HG02884 (cell line): ENCODE data around the gene TRIO.

ENCODE experiments used
- ATAC-seq: cut with Tn5 transposase; IDR thresholded peaks from one replicate; pipeline ENCODE4 v1.9.1; 2021; ENCODE audit warnings: mild to moderate bottlenecking, moderate library complexity; ENCODE audit not compliant: unreplicated experiment

TRIO gene

DNA sequence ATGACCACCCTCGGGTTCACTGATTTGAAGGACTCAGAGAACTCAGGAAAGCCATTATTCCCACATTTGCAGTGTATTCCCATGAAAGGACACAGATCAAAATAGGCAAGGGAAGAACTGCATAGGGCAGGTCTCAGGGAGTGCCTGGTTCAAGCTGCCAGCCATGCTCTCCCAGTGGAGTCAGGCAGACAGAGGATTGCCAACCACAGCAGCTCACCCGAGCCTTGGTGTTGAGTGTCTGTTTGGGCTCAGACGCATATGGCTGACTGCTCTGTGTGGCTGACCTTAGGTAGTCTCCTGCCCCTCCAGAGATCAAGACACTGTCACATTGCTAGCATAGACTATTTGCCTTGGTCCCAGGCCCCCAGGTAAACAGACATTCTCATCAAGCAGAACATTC, 322.6 kb downstream of the TRIO start:
- no peak for ATAC-seq

DNA sequence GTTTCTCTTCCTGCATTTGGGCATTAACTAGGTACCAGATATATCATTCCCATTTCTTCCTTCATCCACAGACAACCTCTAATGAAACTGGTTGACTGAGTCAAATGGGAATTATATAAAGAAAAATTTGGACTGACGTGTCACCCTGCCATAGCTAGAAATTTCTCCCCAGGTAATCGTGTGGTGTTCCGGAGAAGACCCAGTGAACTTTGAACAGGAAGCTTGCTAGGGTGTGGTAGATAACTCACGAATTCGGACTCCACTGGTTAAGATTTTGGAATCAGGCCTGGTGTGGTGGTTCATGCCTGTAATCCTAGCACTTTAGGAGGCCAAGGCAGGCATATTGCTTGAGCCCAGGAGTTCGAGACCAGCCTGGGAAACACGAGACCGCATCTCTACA, 324.1 kb downstream of the TRIO start:
- ATAC-seq = no peak

DNA sequence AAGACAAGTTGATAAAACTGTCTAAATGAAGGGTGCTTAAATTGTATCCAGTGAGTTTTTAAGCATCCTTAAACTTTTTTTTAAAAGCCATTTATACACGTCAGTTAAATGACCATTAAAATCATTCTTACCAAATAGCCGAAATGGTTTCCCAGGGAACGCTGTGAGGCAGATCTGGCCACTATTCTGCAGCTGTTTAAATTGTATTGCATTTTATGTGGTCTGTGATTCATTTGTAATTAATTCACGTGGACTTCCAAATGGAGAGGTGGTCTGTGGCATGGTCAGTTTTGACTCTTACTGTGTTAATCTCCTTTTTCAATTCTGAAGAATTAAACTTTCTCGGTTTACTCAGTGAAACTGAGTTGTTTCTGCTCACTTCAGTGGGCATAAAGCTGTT, 324.7 kb downstream of the TRIO start:
- no peak for ATAC-seq

DNA sequence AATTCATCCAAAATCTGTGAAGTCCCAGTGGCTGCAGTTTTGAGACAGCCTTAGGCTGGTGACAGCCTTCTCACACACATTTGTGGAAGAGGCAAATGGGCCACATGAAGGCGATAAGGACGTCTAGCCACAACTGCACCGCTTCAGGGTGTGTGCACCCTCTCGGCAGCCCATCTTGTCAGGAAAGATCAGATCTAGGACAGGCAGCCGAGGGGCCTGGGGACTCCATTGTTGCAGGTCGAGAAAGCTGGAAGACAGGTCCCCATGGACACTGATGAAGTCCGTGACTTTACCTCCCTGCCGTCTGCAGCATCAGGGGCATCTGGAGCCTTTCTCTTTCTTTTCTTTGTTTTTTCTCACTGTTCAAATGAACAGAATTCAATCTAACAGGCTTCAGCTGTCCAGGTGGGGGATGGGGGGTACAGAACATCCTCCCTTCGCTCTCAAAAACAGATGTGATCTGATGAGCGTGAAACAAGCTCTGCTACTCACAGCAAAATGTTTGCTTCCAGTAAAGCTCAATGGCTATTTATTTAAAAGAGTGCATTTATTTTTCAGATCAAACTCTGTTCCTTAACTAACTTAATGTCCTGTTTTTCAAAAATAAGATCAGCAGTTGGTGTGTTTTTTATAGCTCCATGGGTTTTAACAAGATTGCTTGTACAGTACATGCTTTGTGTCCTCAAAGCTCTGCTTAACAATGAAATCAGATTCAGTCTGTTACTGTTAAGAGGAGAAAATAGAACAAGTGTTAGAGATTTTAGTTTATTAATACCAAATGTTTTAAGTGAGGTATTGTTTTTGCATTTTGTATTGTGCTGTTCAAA, 326.6 kb downstream of the TRIO start:
- no peak for ATAC-seq

DNA sequence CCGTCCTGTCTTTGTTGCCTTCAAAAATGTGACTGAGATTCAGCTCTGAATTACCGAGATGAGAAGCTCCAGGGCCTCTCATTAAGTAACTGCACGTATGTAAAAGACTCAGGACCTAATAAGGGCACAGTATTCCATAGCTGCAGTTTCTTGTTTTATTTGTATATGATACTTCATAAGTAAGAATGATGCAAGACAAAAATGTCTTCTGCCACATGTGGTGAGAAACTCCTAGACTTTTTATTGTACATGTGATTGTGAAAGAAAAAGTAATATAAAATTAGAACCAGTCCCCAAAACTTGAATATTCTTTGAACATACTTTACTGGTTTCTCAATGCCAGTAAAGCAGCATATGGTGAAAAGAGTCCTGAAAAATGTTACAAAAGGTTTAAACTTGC, 328.4 kb downstream of the TRIO start:
- no peak for ATAC-seq

DNA sequence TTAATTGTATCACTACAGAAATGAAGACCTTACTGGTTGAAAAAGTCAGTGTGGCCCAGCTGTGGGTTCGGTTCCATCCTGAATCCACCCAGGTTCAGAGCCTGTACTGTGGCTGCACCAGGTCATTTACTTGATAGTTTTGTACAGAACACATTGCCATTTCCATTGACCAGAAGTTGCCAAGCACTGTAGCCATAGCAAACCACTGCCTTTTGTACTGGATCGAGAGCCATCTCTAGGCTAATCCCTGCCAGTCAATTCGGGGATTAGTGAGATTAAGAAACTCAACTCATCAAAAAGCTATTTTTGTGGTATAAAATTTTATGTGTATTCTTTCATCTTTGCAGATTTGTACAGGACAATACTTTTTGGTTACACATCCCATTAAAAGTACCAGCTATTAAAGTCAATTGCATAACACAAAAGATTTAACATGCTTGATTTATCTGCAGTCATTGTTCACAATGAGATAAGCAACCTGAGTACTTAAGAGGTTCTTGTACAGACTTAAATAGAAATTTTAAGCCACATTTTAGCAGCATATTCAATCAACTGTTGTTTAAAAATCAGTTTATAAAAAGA, 329.9 kb downstream of the TRIO start:
- no peak for ATAC-seq

DNA sequence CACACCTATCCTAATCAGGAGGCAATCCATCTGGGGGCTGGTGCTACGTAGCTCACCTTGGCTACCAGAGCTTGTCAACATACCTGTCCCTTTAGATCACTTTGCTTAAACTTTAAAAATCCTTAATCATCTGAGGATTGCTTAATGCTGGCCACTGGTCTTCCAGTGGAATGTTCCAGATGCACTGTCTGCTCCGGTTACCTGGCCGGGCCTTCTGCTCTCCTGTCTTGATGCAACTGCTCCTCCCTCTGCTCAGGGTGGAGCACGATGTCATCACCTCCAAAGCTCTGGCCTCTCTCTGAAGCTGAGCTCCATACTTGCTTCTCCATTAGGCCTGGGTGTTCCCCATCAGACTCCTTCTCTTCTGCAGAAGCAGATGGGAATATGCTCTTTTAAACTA, 331.9 kb downstream of the TRIO start:
- no peak for ATAC-seq

DNA sequence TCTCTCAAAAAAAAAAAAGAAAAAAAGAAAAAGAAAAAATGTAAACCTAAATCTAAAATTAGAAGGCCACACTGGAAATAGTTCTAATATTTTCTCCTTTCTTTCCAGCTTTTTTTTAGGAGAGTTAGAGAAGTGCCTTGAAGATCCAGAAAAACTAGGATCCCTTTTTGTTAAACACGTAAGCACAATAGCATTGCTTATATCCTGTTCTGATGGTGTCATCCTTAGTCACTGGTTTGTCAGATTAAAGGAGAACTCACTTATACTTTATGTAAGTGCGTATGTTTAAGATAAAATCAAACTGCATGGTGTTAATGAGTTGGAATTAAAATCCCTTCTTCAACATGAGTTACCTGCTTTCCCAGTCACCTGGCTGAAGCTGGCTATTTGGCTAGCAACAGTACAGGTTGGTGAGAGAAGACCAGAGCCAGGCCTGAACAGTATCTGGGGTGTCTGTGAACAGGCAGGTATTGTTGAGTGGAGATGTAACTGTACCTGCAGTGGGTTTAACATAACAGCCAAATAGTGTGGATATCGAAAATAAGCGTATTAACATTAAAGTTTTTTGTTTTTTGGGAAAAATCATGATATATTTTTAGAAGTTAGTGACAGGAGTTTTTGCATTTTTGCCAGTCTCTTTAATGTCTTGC, 333.8 kb downstream of the TRIO start:
- ATAC-seq = no peak

DNA sequence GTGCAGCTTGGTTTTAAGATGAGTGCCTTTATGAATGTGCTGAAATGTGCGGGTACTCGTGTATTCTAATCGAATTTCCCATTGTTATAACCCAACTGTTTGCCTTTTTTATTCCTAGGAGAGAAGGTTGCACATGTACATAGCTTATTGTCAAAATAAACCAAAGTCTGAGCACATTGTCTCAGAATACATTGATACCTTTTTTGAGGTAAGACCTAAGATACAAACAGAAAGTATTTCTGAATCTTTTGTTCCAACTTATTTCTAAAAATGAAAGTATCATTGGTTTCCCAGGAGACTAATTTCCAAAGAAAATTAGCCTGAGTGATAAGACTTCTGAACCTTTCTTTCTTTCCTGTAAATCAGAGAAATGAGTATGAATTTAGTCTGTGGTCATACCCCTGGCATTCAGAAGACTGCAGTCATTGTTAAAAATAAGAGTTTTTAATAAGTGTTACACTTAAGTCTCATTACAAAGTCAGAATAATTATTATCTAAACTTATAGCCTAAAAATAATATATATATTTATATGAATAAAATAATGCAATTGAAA, 336.1 kb downstream of the TRIO start:
- no peak for ATAC-seq

DNA sequence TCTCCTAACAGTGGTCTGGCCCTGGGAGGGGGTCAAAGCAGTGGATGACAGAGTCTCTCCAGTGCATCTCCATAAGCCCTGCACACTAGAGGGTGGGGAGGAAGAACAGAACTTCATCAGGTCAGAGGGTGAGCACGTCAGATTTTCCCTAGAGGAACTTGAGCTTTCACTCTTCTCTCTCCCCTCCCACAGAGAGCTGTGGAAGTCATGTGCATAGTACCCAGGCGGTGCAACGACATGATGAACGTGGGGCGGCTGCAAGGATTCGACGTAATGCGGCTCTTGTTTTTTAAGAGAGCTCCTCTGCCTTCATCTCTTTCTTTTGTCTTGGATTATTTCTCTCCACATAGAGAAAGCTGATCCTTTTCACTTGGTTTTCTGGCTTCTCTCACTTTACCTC, 338.2 kb downstream of the TRIO start:
- ATAC-seq = no peak

DNA sequence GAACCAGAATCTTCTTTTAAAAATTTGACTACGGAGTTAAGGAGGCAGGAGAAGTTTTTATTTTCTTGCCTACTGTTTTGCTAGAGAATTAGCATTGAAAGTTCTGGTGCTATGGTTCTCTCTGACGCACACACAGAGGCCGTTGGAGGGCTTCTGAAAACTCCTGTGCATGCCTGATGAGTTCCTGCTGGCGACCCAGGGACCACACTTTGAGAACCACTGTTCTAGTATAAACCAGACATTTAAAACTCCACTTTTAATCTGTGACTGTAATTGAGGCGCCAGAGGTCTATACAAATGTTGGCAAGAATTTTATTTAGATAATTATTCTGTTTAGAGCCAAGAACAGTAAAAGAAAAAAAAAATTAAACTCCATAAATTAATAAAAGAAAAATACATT, 338.9 kb downstream of the TRIO start:
- ATAC-seq = no peak

DNA sequence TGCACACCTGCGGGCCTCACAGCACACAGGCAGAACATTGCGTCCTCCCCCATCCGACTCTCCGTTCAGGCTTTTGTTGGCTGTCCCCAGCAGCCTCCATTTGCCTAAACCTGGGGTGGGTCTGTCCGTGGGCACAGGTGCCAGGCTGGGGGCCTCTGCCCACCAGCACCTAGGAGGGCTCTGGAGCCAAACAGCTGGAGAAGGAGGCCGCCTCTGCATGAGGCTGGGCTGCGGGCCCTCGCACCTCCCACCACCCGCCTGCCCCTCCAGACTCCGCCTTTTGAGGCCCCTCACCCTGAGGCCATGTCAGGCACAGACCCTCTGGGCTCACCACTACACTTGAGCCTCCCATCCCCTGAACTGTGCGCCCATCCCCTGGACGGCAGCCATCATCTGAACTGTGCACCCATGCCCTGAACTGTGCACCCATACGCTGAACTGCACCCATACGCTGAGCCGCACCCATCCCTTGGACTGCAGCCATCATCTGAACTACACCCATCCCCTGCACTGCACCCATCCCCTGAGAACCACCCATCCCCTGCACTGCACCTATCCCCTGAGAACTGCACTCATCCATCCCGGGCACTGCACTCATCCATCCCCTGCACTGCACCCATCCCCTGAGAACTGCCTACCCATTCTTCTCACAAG, 340.5 kb downstream of the TRIO start:
- no peak for ATAC-seq

DNA sequence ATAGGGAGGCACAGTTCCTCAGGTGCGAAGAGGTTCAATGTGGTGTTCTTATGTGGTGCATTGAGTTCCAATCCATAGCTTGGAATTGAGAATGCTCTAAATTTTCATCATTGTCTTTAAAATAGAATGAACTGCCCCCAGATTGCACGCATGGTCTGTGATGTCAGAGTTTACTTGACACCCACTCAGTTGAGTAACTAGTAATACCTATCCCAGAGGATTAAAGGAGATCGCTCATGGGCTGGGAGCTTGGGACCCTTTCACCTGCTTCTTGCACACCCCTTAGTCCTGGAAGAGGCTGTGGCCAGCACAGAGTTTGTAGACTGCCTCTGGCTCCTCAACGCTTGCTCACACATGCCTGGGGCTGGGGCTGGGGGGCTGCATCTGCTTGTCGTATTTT, 343.3 kb downstream of the TRIO start:
- ATAC-seq = no peak

DNA sequence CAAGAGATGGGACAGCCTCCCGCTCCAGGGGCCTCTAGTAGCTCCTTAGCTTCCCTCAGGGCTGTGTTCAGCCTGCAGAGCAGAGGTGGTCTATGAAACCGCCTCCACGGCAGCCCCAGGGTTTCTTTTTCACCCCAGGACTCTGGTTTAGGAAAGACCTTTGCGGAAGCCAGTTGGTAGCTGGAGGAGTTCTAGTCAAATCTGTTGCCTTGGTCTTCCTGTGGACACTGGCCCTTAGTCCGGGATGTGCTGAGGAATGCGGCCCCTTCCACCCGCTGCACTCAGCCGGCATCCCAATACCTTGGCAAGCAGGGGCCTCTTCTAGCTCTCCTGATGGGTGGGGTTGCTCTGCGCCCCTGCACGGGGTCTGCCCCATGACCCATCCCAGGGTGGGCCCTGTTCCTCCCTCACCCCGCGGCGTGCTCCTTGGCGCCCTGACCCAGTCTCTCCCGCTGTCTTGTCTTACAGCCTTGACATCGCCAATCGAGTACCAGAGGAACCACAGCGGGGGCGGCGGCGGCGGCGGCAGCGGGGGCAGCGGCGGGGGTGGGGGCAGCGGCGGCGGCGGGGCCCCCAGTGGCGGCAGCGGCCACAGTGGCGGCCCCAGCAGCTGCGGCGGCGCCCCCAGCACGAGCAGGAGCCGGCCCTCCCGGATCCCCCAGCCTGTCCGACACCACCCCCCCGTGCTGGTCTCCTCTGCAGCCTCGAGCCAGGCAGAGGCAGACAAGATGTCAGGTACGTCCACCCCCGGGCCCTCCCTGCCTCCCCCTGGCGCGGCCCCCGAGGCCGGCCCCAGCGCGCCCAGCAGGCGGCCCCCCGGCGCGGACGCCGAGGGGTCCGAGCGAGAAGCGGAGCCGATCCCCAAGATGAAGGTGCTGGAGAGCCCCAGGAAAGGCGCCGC, 344.1 kb downstream of the TRIO start:
- ATAC-seq = no peak

DNA sequence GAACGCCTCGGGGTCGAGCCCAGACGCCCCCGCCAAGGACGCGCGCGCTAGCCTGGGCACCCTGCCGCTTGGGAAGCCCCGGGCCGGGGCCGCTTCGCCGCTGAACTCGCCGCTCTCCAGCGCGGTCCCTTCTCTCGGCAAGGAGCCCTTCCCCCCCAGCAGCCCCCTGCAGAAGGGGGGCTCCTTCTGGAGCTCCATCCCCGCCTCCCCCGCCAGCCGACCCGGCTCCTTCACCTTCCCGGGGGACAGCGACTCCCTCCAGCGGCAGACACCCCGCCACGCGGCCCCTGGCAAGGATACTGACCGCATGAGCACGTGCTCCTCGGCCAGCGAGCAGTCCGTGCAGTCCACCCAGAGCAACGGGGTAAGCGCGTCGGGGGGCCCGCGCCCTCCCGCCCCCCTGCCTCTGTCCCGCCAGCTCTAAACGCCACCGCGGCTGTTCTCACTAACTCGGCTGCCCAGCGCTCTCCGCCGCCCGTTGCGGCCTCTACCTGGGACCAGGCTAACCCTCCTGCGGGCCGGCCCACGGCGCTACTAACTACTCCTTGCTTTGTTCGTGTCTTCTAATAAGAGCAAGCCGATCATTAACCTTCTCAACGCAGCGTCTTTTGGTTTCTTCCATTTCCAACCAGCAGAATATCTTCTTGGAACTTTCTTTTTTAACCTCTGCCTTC, 344.9 kb downstream of the TRIO start:
- no peak for ATAC-seq

DNA sequence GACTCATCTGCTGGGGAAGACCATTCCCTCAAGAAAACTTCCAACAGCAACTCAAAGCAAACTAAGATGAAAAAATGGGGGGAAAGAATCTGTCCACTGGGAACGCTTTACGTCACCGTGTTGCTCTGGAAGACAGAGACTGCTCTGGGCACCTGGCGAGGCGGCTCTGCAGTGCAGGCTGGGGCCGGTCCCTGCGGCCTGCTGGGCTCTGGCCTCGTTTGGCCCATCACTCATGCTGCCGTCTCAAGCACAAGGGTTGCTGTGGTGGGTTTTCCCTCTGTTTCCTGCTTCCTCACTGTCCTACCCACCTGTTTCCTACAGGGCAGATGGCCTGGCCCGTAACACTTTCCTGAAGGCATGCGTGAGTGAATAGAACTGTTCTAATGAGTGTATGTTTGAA, 345.6 kb downstream of the TRIO start:
- no peak for ATAC-seq

DNA sequence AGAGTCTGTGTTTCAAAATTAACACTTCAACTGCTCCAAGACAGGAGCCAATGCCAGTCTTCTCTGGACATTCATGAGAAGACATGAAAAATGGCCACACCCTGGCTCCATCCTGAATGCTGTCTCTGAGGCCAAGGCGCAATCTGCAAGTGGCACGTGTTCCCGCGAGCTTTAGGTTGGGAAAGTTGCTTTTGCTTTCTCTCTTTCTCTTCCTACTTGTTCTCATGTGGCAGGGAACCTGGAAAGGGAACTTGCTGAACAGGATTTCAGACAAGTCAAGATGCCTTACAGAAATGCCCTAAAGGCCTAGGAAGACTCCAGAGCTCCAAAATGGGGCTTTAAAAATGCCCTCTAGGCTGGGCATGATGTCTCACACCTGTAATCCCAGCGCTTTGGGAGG, 346.5 kb downstream of the TRIO start:
- no peak for ATAC-seq

DNA sequence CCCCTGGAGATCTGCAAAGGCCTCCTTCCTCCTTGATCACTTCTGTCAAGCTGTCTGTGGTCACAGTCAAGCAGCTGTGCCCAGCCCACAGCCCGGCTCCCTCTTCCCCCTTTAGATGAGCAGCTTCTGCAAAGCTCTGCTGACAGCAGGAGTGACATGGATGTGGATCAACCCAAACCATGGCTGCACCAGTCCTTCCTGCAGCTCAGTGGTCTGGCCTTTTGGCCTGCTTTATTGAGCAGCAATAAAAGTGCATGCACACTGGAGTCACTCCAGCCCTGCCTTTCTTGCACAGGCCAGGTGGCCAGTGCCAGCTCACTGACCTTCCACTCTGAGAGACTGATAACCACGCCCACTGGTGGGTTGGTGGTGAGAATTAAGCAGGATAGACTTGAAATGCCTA, 347.2 kb downstream of the TRIO start:
- ATAC-seq = no peak

DNA sequence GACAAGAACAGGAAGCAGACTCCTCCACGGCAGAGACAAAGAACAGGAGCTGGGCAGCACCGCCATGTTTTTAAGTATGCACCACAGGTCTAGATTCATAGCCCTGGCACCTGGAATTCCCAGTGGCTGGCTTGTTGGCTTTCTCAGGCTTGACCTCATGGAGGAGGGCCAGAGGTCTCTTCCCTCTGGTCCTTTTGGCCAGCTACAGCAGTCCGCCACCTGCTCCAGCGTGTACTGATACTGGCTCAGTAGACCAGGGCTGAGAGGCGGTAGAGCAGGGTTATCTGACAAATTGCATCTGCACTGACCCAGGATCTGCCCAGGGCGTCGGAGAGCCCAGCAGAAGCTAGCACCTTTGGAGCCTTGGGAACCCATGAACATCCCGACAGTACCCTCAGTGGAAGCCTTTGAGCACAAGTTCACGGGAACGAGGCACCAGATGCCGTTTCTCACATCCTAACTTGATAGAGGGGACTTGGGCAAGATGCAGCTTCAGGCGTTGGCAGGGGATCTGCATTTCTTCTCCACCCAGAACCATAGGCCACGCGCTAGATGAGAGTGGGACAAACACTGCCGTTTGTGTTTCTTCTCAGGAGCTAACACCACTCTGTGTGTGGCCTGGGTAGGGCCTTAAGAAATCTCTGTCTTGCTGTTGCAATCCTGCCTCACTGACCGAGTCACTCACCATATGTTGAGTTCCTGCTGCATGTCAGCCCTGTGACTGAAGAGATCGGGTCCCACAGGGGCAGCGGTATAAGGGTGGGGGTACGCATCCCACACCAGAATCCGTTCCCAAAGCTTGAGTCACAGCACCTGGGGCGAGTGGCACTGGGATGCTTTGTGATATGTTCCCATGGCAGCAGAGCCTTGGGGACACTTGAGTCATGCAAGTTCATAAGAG, 348.1 kb downstream of the TRIO start:
- no peak for ATAC-seq
